AG04450 (cell line): ENCODE results near the gene PPP1CA. TPM values are rescaled to one million over a fixed set of nuclear protein-coding genes. Genes with fewer than 3 reads are reported as not detected.

Experiments used
- CTCF ChIA-PET: fragments of 300-600, 350-600 bp; formaldehyde crosslinking; extraction: SDS; loops from one replicate; lab custom pipeline; 2022; ENCODE audit warnings: antibody characterized with exemption, inconsistent platforms; lab: Charles Lee
- POLR2A ChIA-PET: fragments of 350-600 bp; formaldehyde crosslinking; extraction: SDS; loops from one replicate; lab custom pipeline; 2021; ENCODE audit warnings: antibody characterized with exemption, inconsistent platforms; lab: Yijun Ruan, JAX
- DNase-seq: peaks from one replicate; pipeline ENCODE4 v3.0.0-alpha.2; 2011; ENCODE audit warnings: low read depth, low spot score
- H3K27ac ChIP-seq: one replicate; pipeline ENCODE4 v1.5.1; 2012; ENCODE audit warnings: low read depth, low read length, control low read depth
- H3K27me3 ChIP-seq: one replicate; pipeline ENCODE4 v1.6.0; 2012; ENCODE audit warnings: low read length; ENCODE audit not compliant: control insufficient read depth, insufficient read depth
- H3K4me3 ChIP-seq: 2 replicates; pipeline ENCODE4 v1.5.1; 2011; ENCODE audit warnings: mild to moderate bottlenecking, low read depth, low read length, control low read depth
- H3K9me3 ChIP-seq: 2 replicates; pipeline ENCODE4 v1.5.1; 2012; ENCODE audit warnings: low read length; ENCODE audit not compliant: control insufficient read depth, insufficient read depth
- polyA plus RNA-seq: library from polyadenylated mRNA; depleted of rRNA; stranded (reverse); fragments of >200 nt; gene quantifications from 2 replicates; pipeline ENCODE4 v1.2.3, GENCODE V29; 2011
- TF ChIP-seq, protein P1 (sequence below): IDR thresholded peaks from 2 replicates; pipeline ENCODE4 v1.5.1; 2011; ENCODE audit warnings: low read depth, low read length, control low read depth, inconsistent platforms

PPP1CA gene
- polyA plus RNA-seq, 1 experiment = 116 TPM

DNA sequence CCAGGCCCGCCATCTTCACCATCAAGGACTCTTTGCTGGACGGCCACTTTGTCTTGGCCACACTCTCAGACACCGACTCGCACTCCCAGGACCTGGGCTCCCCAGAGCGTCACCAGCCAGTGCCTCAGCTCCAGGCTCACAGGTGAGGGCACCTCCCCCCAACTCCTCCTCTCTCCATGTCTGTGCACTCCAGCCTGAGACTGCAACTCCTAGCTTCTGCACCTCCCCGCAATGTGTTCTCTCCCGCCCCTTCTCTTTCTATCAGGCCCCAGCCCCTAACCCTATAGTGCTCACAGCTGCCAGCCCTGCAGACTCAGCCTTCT lies 5.4 kb downstream of the PPP1CA start:
- H3K27me3 ChIP-seq = no peaks in the 10 kb centered on the region
- H3K27ac ChIP-seq = no peak overlapping the region
- TF ChIP-seq, protein P1, sequence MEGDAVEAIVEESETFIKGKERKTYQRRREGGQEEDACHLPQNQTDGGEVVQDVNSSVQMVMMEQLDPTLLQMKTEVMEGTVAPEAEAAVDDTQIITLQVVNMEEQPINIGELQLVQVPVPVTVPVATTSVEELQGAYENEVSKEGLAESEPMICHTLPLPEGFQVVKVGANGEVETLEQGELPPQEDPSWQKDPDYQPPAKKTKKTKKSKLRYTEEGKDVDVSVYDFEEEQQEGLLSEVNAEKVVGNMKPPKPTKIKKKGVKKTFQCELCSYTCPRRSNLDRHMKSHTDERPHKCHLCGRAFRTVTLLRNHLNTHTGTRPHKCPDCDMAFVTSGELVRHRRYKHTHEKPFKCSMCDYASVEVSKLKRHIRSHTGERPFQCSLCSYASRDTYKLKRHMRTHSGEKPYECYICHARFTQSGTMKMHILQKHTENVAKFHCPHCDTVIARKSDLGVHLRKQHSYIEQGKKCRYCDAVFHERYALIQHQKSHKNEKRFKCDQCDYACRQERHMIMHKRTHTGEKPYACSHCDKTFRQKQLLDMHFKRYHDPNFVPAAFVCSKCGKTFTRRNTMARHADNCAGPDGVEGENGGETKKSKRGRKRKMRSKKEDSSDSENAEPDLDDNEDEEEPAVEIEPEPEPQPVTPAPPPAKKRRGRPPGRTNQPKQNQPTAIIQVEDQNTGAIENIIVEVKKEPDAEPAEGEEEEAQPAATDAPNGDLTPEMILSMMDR = no peak
- DNase-seq = no peak
- H3K4me3 ChIP-seq = no peak overlapping the region
- ChIA-PET POLR2A (no interaction called here), CTCF (no interaction called here)
- H3K9me3 ChIP-seq = peaks cover 2% of the 10 kb centered on the region; the same call in 1 of the 2 replicates

DNA sequence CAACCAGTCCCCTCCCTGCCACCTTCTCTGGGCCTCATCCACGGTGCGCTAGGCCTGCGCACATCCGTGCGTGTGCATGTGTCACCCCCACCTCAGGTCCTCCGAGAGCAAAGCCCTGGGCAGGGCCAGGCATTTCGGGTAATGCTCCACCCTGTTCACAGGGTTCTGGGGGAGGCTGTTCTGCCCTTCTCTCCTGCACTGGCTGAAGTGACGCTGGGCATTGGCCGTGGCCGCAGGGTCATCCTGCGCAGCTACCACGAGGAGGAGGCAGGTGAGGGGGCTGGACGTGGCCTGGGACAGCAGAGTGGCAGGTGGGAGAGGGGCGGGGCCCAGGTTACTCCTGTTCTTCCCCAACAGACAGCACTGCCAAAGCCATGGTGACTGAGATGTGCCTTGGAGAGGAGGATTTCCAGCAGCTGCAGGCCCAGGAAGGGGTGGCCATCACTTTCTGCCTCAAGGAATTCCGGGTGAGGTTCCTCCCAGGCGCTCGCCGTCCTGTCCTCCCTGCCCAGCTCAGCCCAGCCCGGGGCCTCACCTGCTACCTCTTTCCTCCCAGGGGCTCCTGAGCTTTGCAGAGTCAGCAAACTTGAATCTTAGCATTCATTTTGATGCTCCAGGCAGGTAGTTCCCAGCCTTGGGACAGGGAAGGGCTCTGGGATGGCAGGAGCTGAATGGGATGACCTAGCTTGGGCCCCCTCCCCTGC lies 6.0 kb downstream of the PPP1CA start:
- H3K27me3 ChIP-seq = no peaks in the 10 kb centered on the region
- ChIA-PET POLR2A (no interaction called here), CTCF (no interaction called here)
- no peaks in the 10 kb centered on the region for H3K9me3 ChIP-seq
- TF ChIP-seq, protein P1 = no peak
- H3K4me3 ChIP-seq = no peak overlapping the region
- H3K27ac ChIP-seq = no peak overlapping the region
- DNase-seq = no peak

DNA sequence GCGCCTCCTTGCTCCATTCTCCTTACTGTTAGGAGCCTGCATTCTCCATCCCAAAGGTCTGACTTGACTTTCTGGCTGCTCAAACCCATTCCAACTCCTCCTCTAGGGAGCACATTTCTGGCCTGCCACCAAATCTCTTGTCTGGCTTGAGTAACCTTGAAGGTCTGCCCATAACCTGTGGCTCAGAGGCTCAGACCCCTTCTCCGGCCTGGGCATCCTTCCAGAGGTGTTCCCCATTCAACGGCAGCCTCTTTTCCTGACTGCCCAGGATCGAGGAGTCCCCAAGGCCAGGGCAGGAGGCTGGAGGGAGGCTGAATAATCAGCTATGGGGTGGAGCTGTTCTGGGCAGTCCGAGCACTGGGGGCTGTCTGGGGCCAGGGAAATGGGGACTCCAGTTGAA lies 7.7 kb downstream of the PPP1CA start:
- H3K4me3 ChIP-seq = no peak overlapping the region
- no peaks in the 10 kb centered on the region for H3K9me3 ChIP-seq
- no peak for DNase-seq
- H3K27me3 ChIP-seq = no peaks in the 10 kb centered on the region
- TF ChIP-seq, protein P1 = no peak
- no peak overlapping the region for H3K27ac ChIP-seq
- POLR2A ChIA-PET = interaction anchor here (0.8 to 1.1 kb wide), 3 partner anchors 11 to 95 kb away, joined by 3 to 4 read pairs (median 3); no protein-coding TSS in a partner anchor
- CTCF ChIA-PET = no interaction called here

DNA sequence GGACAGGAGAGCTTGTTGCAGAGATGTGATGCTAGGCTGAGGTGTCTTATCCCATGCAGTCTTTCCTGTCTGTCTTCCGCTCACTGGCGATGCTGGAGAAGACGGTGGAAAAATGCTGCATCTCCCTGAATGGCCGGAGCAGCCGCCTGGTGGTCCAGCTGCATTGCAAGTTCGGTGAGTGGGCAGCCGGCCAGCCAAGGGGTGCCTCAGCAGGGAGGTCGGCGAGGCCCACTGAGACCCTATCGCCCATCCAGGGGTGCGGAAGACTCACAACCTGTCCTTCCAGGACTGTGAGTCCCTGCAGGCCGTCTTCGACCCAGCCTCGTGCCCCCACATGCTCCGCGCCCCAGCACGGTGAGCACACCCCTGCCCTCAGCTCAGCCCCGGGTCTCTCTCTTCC lies 8.2 kb downstream of the PPP1CA start:
- ChIA-PET POLR2A (interaction anchor here (1.1 kb wide), 1 partner anchor 95 kb away, joined by 3 read pairs; no protein-coding TSS in a partner anchor), CTCF (interaction anchor here (0.9 kb wide), 1 partner anchor 37 kb away, joined by 3 read pairs; no protein-coding TSS in a partner anchor)
- DNase-seq = no peak
- TF ChIP-seq, protein P1 = no peak
- no peaks in the 10 kb centered on the region for H3K27me3 ChIP-seq
- H3K9me3 ChIP-seq = no peaks in the 10 kb centered on the region
- no peak overlapping the region for H3K4me3 ChIP-seq
- H3K27ac ChIP-seq = no peak overlapping the region

DNA sequence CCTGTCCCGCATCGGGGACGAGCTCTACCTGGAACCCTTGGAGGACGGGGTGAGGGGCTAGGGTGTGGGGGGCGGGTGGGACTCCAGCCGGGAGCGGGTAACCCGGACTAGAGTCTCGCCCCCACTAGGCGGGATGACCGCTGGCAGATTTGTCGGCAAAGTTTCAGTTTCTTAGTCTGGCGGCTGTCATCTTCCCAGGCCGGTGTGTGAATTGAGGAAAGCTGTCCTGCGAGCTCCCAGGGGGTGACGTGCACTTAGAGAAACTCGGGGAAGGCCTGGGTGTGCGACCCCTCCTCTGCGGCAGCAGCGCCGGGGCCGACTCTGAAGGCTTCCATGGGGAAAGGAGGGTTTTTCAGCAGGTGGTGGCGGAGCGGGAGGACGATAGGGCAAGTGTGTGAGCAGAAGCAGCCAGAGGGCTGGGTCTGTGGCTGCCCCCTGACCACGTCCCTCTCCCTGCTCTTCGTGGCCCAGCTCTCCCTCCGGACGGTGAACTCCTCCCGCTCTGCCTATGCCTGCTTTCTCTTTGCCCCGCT lies 9.4 kb downstream of the PPP1CA start:
- ChIA-PET POLR2A (interaction anchor here (0.6 to 2.0 kb wide), 10 partner anchors 9 to 50 kb away, joined by 3 to 30 read pairs (median 4); partner anchors contain the start of genes CLCF1, POLD4 and PPP1CA), CTCF (interaction anchor here (1.3 to 24.1 kb wide), 3 partner anchors 9 to 46 kb away, joined by 4 to 716 read pairs (median 22); partner anchors contain the start of genes POLD4 and PPP1CA)
- TF ChIP-seq, protein P1 = no peak
- Histone ChIP-seq H3K9me3 (no peaks in the 10 kb centered on the region), H3K27ac (no peak overlapping the region), H3K27me3 (no peaks in the 10 kb centered on the region), H3K4me3 (peak overlapping the region; percentile 92)
- DNase-seq = no peak
